ENCODE data around the gene MRPS24. TPM values are rescaled to one million over a fixed set of nuclear protein-coding genes. Genes with fewer than 3 reads are reported as not detected.

MRPS24 gene
- 224 TPM for total RNA-seq (2021; ENCODE audit: unreplicated experiment)
- polyA plus RNA-seq (2012; ENCODE audit: insufficient read length), result 325 TPM
- Bru-seq, nascent RNA, result percentile 75 among the genes with signal in this experiment
- percentile 76 among the genes with signal in this experiment for BruChase-seq, experiment 1, labeled RNA remaining after a 2-hour chase
- BruChase-seq, experiment 2, labeled RNA remaining after a 6-hour chase, result percentile 92 among the genes with signal in this experiment
- long read RNA-seq, transcript MRPS24-205 (2 exons, 392 nt), result minor isoform, 8 of 148 reads
- long read RNA-seq, transcript MRPS24-203 (3 exons, 743 nt), result minor isoform, 36 of 148 reads
- long read RNA-seq, transcript MRPS24-201 (4 exons, 707 nt), result major isoform, 103 of 148 reads
- long read RNA-seq, partial matches to known transcripts, result 1 of 148 reads
- long read RNA-seq, other reads (novel, unspliced or antisense), result 0 of 148 reads

DNA sequence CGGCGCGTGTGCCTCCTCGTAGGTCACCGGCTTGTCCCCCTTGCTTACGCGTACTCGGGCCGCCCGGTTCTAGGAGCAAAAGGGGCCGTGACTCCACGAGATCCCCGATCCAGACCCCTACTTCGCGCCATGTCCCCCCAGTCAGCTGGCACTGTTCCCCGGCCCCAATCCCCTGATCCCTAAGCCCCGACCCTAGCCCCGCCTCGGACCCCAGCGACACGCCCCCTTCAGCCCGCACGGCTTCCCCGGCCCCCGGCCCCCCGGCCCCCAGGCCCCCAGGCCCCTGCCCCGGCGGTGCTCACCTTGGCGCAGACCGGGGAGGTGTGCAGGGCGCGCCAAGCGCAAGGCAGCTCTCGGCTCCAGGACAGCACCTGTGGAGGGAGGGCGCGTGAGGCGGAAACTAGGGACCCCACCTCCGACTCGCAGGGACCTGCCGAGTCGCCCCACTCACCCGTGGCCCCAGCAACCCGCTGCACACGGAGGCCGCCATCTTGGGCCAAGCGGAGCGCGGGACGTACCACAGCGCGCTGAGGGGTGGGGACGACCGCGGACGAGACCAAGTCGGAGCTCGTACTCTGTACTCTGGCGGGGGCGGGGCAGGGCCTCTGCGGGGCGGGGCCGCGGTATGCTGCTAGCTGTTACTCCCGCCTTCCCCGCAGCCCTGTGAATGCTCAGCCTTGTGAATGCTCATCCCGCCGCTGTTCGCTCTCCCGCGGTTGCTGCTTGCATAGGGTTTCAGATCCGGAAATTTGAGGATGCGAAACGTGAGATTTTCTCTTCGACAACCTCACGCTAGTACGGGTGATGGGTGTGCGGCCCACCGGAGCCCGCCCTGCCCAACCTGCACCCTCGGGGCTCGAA is at the start of gene MRPS24:
MRPS24 (minus strand) TSS at position 512 of the 861 bp plus-strand sequence; CDS start at position 490, 22 bp downstream.
- ATAC-seq, result peak; percentile 98
- Histone ChIP-seq H3K27me3 (ENCODE audit: control insufficient read depth, insufficient read depth, low read length) (no peaks in the 10 kb centered on the region), H3K9me3 (ENCODE audit: control insufficient read depth, insufficient read depth, low read depth, low read length) (peaks cover 3% of the 10 kb centered on the region; the same call in 1 of the 2 replicates), H3K4me3 (ENCODE audit: low read depth in 2 of 2, low read length in 2 of 2) (peak within 1 kb of the TSS; percentile 70 to 75), H3K27ac (ENCODE audit: low read length) (peak within 1 kb of the TSS; percentile 86), H3K36me3 (ENCODE audit: control insufficient read depth, insufficient read depth, low read length) (no peaks in the 10 kb centered on the region), H3K4me1 (ENCODE audit: control insufficient read depth, insufficient read depth, low read length) (peaks cover 9% of the 10 kb centered on the region)
- peak; percentile 63 for DNase-seq (ENCODE audit: low read depth, low spot score)
- TF ChIP-seq TCF7L2 (IDR thresholded peaks at IDR 0.05; ENCODE audit: low read depth, low read length), result no peak
- TF ChIP-seq POLR2AphosphoS5 (IDR thresholded peaks at IDR 0.05; ENCODE audit: low read depth, low read length), result peak; percentile 98
- TF ChIP-seq, protein P1, sequence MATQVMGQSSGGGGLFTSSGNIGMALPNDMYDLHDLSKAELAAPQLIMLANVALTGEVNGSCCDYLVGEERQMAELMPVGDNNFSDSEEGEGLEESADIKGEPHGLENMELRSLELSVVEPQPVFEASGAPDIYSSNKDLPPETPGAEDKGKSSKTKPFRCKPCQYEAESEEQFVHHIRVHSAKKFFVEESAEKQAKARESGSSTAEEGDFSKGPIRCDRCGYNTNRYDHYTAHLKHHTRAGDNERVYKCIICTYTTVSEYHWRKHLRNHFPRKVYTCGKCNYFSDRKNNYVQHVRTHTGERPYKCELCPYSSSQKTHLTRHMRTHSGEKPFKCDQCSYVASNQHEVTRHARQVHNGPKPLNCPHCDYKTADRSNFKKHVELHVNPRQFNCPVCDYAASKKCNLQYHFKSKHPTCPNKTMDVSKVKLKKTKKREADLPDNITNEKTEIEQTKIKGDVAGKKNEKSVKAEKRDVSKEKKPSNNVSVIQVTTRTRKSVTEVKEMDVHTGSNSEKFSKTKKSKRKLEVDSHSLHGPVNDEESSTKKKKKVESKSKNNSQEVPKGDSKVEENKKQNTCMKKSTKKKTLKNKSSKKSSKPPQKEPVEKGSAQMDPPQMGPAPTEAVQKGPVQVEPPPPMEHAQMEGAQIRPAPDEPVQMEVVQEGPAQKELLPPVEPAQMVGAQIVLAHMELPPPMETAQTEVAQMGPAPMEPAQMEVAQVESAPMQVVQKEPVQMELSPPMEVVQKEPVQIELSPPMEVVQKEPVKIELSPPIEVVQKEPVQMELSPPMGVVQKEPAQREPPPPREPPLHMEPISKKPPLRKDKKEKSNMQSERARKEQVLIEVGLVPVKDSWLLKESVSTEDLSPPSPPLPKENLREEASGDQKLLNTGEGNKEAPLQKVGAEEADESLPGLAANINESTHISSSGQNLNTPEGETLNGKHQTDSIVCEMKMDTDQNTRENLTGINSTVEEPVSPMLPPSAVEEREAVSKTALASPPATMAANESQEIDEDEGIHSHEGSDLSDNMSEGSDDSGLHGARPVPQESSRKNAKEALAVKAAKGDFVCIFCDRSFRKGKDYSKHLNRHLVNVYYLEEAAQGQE (IDR thresholded peaks at IDR 0.05; ENCODE audit: insufficient read depth in 1 of 2, low read depth in 2 of 2, low read length in 1 of 2), result no peak
- peak; percentile 81; the same call in 1 of the 2 replicates for TF ChIP-seq SIN3A (IDR thresholded peaks at IDR 0.05; ENCODE audit: borderline replicate concordance, insufficient read depth, low read depth, low read length)
- TF ChIP-seq, protein P2, sequence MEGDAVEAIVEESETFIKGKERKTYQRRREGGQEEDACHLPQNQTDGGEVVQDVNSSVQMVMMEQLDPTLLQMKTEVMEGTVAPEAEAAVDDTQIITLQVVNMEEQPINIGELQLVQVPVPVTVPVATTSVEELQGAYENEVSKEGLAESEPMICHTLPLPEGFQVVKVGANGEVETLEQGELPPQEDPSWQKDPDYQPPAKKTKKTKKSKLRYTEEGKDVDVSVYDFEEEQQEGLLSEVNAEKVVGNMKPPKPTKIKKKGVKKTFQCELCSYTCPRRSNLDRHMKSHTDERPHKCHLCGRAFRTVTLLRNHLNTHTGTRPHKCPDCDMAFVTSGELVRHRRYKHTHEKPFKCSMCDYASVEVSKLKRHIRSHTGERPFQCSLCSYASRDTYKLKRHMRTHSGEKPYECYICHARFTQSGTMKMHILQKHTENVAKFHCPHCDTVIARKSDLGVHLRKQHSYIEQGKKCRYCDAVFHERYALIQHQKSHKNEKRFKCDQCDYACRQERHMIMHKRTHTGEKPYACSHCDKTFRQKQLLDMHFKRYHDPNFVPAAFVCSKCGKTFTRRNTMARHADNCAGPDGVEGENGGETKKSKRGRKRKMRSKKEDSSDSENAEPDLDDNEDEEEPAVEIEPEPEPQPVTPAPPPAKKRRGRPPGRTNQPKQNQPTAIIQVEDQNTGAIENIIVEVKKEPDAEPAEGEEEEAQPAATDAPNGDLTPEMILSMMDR (IDR thresholded peaks at IDR 0.05), result no peak
- no TSS peak for BruUV-seq (replicated peaks)
- intact Hi-C loops (cut with micrococcal nuclease; ENCODE audit: unreplicated experiment), result no loop called here
- POLR2A ChIA-PET, result interaction anchor here (0.6 to 0.7 kb wide), 3 partner anchors 282 to 300 kb away, joined by 5 to 7 read pairs (median 5); no protein-coding TSS in a partner anchor
- CTCF ChIA-PET, result no interaction called here
- in situ Hi-C loops (cut with HindIII; ENCODE audit: low pct_unique_long_range_greater_than_20kb, low sequenced_read_pairs), result no loop called here

GRCh38 chr7:43915907-43916306 is 46.6 kb upstream of the MRPS24 start:
- intact Hi-C loops (cut with micrococcal nuclease; ENCODE audit: unreplicated experiment) (no loop called here), in situ Hi-C loops (cut with HindIII; ENCODE audit: low pct_unique_long_range_greater_than_20kb, low sequenced_read_pairs) (no loop called here)
- Histone ChIP-seq H3K4me1 (ENCODE audit: control insufficient read depth, insufficient read depth, low read length) (no peaks in the 10 kb centered on the region), H3K27ac (ENCODE audit: low read length) (no peak overlapping the region), H3K36me3 (ENCODE audit: control insufficient read depth, insufficient read depth, low read length) (no peaks in the 10 kb centered on the region), H3K27me3 (ENCODE audit: control insufficient read depth, insufficient read depth, low read length) (no peaks in the 10 kb centered on the region), H3K4me3 (ENCODE audit: low read depth in 2 of 2, low read length in 2 of 2) (no peak overlapping the region), H3K9me3 (ENCODE audit: control insufficient read depth, insufficient read depth, low read depth, low read length) (no peaks in the 10 kb centered on the region)
- CTCF ChIA-PET, result no interaction called here
- ATAC-seq (no peak), DNase-seq (ENCODE audit: low read depth, low spot score) (no peak)
- TF ChIP-seq SIN3A (IDR thresholded peaks at IDR 0.05; ENCODE audit: borderline replicate concordance, insufficient read depth, low read depth, low read length) (no peak), TCF7L2 (IDR thresholded peaks at IDR 0.05; ENCODE audit: low read depth, low read length) (no peak), POLR2AphosphoS5 (IDR thresholded peaks at IDR 0.05; ENCODE audit: low read depth, low read length) (no peak)
- TF ChIP-seq, protein P2 (IDR thresholded peaks at IDR 0.05), result no peak
- TF ChIP-seq, protein P1 (IDR thresholded peaks at IDR 0.05; ENCODE audit: insufficient read depth in 1 of 2, low read depth in 2 of 2, low read length in 1 of 2), result no peak
- no TSS peak for BruUV-seq (replicated peaks)
- POLR2A ChIA-PET, result no interaction called here
